Pancreas (tissue), 10 donors: ENCODE measurements around the gene CAMK1D. TPM values are rescaled to one million over a fixed set of nuclear protein-coding genes. Genes with fewer than 3 reads are reported as not detected.
A peak's percentile ranks its signal among the peaks of the same experiment; 100 is the strongest.

ENCODE experiments used
- ATAC-seq, 4 donors: fragments of 200-7000 bp; cut with Tn5 transposase; one replicate each; pipeline versions ENCODE4 v1.8.0 to v1.9.1; 2020; ENCODE audit warnings: mild to moderate bottlenecking in 4 of 4, moderate library complexity in 4 of 4
- DNase-seq, 6 donors: peaks; one replicate each; pipeline ENCODE4 v3.0.0-alpha.2; 2020
- FAIRE-seq: peaks from 2 replicates; lab custom pipeline; 2012; peaks lifted over from hg19 to GRCh38; lab: Jason Lieb, UNC
- H3K27ac ChIP-seq, 4 donors: fragments of 200-600 bp; sonication (generic); 1 replicate in 3 of 4; 2 replicates in 1 of 4; pipeline versions ENCODE4 v1.5.0 to v1.8.0; 2020
- H3K27me3 ChIP-seq, 4 donors: fragments of 200-600 bp; one replicate each; pipeline ENCODE4 v1.8.0; 2021
- H3K36me3 ChIP-seq, 3 donors: fragments of 200-600 bp; sonication (generic) in 1 of 3; one replicate each; pipeline versions ENCODE4 v1.5.0 to v1.8.0; 2020 to 2021
- H3K4me1 ChIP-seq, 3 donors: fragments of 200-600 bp; one replicate each; pipeline ENCODE4 v1.8.0; 2021
- H3K4me3 ChIP-seq, 4 donors: fragments of 200-600 bp; sonication (generic) in 2 of 4; one replicate each; pipeline versions ENCODE4 v1.5.0 to v1.8.0; 2020 to 2021
- H3K9me3 ChIP-seq, 4 donors: fragments of 200-600 bp; one replicate each; pipeline ENCODE4 v1.8.0; 2021
- CTCF ChIP-seq, 4 donors: fragments of 200-600 bp; sonication (generic) in 3 of 4; IDR thresholded peaks; one replicate each; pipeline versions ENCODE4 v1.5.0 to v1.8.0; 2021; ENCODE audit warnings: antibody characterized with exemption in 4 of 4
- WGBS, 2 donors: extraction: QIAGEN DNeasy Blood & Tissue Kit; methylation state at CpG; one replicate each; pipeline ENCODE4 v1.1.7; 2013; 5-methylcytosine and 5-hydroxymethylcytosine counted together
- intact Hi-C, 3 donors: fragments of 100-400 bp; cut with DNase I; formaldehyde crosslinking; loops; one replicate each; pipeline versions ENCODE4 v1.11.1 to v1.14.2; 2022
- polyA plus RNA-seq, 2 donors: library from polyadenylated mRNA; stranded (reverse); fragments of 200-250 nt; gene quantifications; one replicate each; pipeline ENCODE4 v1.2.3, GENCODE V29; 2013
- total RNA-seq, 6 donors: library from RNA; stranded (reverse); fragmentation: NEBNext Ultra II Directional in 4 of 6; extraction: Animal tissue kit (Norgen Biotek cat#: 25700) in 4 of 6; gene quantifications; one replicate each; pipeline versions ENCODE4 v1.2.1 to v1.2.4, GENCODE V29; 2021 to 2023
- donor health status: healthy with polysubstance abuse.
- donor health status: DM: no; HTN: no; CAD: no; lungs with moderate emphysema.
- donor health status: DM: no; HTN: no; CAD: no.
- donor health status: control.
- donor health status: control.
- donor health status: Bipolar disorder and iron deficiency.
- donor health status: DM: yes; HTN: yes; CAD: no.
- donor health status: DM: no; HTN: no; CAD: no.
- donor health status: DM: no; HTN: no; CAD: no.
- donor health status: DM: yes; HTN: yes; CAD: no.

Gene CAMK1D
- total and polyA plus RNA-seq, 8 donors, result 2.9 to 30.1 (median 22.7) TPM

- ATAC-seq (peak in 1 of 4 donors; percentile 21), FAIRE-seq (no peak), DNase-seq (no peak)
- 50 to 51% methylated on average over 6 of the region's 6 CpGs for WGBS, 2 donors
- Histone ChIP-seq H3K4me3 (no peak overlapping the region), H3K36me3 (no peaks in the 10 kb centered on the region), H3K27me3 (no peaks in the 10 kb centered on the region), H3K27ac (no peak overlapping the region), H3K4me1 (no peaks in the 10 kb centered on the region), H3K9me3 (no peaks in the 10 kb centered on the region)
- no peak for TF ChIP-seq CTCF (IDR thresholded peaks at IDR 0.05)
- intact Hi-C loops, result no loop called here
These were observed 198.0 kb downstream of the CAMK1D start for GRCh38 chr10:12547301-12547771.

- no peak for TF ChIP-seq CTCF (IDR thresholded peaks at IDR 0.05)
- FAIRE-seq (no peak), DNase-seq (no peak), ATAC-seq (peak in 1 of 4 donors; percentile 55)
- Histone ChIP-seq H3K27ac (no peak overlapping the region), H3K27me3 (no peaks in the 10 kb centered on the region), H3K4me1 (no peaks in the 10 kb centered on the region), H3K36me3 (no peaks in the 10 kb centered on the region), H3K4me3 (no peak overlapping the region), H3K9me3 (no peaks in the 10 kb centered on the region)
- 74 to 77% methylated on average over 5 of the region's 5 CpGs for WGBS, 2 donors
- intact Hi-C loops, result no loop called here
These were observed 199.9 kb downstream of the CAMK1D start for GRCh38 chr10:12549297-12549696.

GRCh38 chr10:12550994-12551393 lies 201.6 kb downstream of the CAMK1D start:
- no peak for DNase-seq
- TF ChIP-seq CTCF (IDR thresholded peaks at IDR 0.05), result no peak
- no peak overlapping the region for H3K4me3 ChIP-seq
- no peaks in the 10 kb centered on the region for H3K4me1 ChIP-seq
- H3K27ac ChIP-seq, result no peak overlapping the region
- no peak for ATAC-seq
- no peak for FAIRE-seq
- no peaks in the 10 kb centered on the region for H3K9me3 ChIP-seq
- intact Hi-C loops, result no loop called here
- 97 to 98% methylated on average over 8 of the region's 8 CpGs for WGBS, 2 donors
- H3K36me3 ChIP-seq, result peaks cover 0 to 5% (median 0%) of the 10 kb centered on the region in 3 donors
- no peaks in the 10 kb centered on the region for H3K27me3 ChIP-seq

GRCh38 chr10:12556039-12556438 lies 206.7 kb downstream of the CAMK1D start:
- Histone ChIP-seq H3K4me1 (no peaks in the 10 kb centered on the region), H3K27ac (no peak overlapping the region), H3K27me3 (no peaks in the 10 kb centered on the region), H3K36me3 (peaks cover 0 to 5% (median 0%) of the 10 kb centered on the region in 3 donors), H3K4me3 (no peak overlapping the region), H3K9me3 (no peaks in the 10 kb centered on the region)
- intact Hi-C loops, result no loop called here
- 74 to 86% methylated on average over 5 of the region's 5 CpGs for WGBS, 2 donors
- no peak for TF ChIP-seq CTCF (IDR thresholded peaks at IDR 0.05)
- no peak for FAIRE-seq
- ATAC-seq, result no peak
- no peak for DNase-seq

GRCh38 chr10:12559578-12560178 lies 210.3 kb downstream of the CAMK1D start:
- no peaks in the 10 kb centered on the region for H3K27me3 ChIP-seq
- intact Hi-C loops, result no loop called here
- H3K27ac ChIP-seq, result no peak overlapping the region
- FAIRE-seq, result no peak
- H3K4me3 ChIP-seq, result no peak overlapping the region
- TF ChIP-seq CTCF (IDR thresholded peaks at IDR 0.05), result no peak
- H3K9me3 ChIP-seq, result no peaks in the 10 kb centered on the region
- ATAC-seq, result no peak
- WGBS, 2 donors, result 76 to 78% methylated on average over 11 of the region's 11 CpGs
- no peaks in the 10 kb centered on the region for H3K4me1 ChIP-seq
- no peak for DNase-seq
- H3K36me3 ChIP-seq, result peaks cover 0 to 4% (median 0%) of the 10 kb centered on the region in 3 donors
